NCI-H2171 (cell line): ENCODE results near the gene PRXL2A.
A peak's percentile ranks its signal among the peaks of the same experiment; 100 is the strongest.
"Not testable (repeated sequence)": the region's sequence is repeated elsewhere in the genome, so short reads cannot be mapped to it uniquely, and the experiment has no call there.

Experiments
- DNase-seq: peaks from one replicate; lab custom pipeline; 2025; lab: John Stamatoyannopoulos, UW

PRXL2A gene

GRCh38 chr10:80411267-80411668 lies 2.9 kb downstream of the PRXL2A start:
- DNase-seq: no peak

- no peak for DNase-seq
Measured at GRCh38 chr10:80411681-80412220, 3.4 kb downstream of the PRXL2A start.

GRCh38 chr10:80412486-80412885 lies 4.1 kb downstream of the PRXL2A start:
- no peak for DNase-seq

- DNase-seq: peak; percentile 31
Measured at GRCh38 chr10:80413271-80413996, 5.1 kb downstream of the PRXL2A start.

DNA sequence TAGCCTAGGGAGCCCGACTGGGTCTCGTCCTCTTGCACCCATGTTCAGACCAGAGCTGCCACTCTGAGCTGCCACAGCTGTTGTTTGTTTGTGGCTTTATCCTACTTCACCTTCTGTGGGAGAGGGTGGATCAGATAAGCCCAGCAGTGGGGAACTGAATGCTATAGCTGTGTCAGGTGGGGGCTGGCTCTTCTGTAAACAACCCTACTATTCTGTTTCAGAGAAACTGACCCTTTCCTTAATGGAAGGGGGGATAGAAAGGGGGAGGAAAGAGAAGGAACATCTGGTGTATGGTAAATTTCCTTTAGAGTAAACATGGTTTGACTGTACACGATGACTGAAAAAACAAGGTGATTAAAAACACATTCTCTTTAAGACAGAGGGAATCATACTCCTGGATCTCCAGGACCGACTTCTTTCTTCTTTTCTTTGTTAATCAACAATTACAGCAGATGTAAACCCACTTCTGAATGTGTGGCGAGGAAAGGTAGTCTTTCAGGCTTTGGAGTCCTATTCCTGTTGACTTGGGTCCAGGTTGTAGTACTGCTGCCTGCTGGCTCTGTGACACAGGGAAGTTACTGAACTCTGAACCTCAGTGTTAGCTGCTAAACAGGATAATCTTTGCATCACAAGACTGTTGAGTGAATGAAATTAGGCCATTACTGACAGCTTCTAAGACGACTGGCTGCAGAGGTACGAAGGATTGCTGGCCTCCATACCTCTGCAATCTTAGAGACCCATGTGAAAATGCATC lies 6.0 kb downstream of the PRXL2A start:
- peak; percentile 42 for DNase-seq

GRCh38 chr10:80415734-80416478 lies 7.6 kb downstream of the PRXL2A start:
- no peak for DNase-seq

GRCh38 chr10:80416479-80417098 lies 8.2 kb downstream of the PRXL2A start:
- no peak for DNase-seq

GRCh38 chr10:80417256-80417655 lies 8.9 kb downstream of the PRXL2A start:
- not testable (repeated sequence) for DNase-seq

DNA sequence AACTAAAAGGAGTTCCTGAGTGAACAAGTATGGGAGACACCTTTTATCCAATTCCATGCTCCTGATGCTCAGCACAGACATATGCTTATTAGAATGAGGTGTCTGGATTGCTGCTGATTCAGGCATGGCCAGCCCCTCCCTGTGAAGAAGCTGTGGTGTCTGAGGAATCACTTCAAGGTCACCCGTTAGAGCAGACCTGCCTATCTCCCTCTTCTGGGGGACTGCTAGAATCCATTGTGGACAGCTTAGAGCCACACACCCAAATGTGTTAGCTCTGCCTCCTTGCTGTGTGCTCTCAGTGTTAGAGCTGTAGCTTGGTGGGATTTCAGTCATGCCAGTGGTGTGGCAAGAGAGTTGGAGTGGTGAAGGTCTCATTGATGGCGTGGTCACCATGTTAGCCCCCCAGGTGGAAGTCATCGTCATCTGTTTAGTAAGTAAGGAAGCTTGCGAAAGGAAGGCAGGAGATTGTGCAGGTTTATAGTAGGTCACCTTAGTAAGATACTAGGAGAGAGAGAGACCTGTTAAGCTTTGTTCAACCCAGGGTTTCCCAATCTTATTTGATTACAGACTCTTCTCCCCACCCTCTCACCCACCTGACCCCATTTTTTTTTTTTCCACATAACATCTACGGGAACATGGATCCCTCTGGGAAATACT lies 12.8 kb downstream of the PRXL2A start:
- no peak for DNase-seq

- no peak for DNase-seq
Measured at GRCh38 chr10:80421707-80422536, 13.6 kb downstream of the PRXL2A start.

- DNase-seq: no peak
Measured at GRCh38 chr10:80425901-80426300, 17.6 kb downstream of the PRXL2A start.

DNA sequence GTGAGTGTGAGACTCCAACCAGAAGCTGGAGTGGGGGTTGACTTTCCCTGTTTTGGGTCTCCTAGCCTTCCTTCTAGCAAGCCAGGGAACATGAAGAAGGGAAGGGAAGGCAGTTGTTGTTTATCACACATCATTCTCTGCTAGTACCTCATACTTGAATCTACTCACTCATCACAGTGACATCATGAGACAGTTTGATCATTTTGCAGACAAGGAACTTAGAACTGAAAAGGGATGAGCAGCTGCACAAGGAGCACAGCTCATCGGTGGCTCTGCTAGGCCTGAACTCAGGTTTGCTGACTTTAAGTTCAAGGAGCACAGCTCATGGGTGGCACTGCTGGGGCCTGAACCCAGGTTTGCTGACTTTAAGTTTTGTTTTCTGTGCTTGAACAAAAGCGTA lies 19.2 kb downstream of the PRXL2A start:
- DNase-seq: no peak

GRCh38 chr10:80429521-80429973 lies 21.2 kb downstream of the PRXL2A start:
- no peak for DNase-seq

DNA sequence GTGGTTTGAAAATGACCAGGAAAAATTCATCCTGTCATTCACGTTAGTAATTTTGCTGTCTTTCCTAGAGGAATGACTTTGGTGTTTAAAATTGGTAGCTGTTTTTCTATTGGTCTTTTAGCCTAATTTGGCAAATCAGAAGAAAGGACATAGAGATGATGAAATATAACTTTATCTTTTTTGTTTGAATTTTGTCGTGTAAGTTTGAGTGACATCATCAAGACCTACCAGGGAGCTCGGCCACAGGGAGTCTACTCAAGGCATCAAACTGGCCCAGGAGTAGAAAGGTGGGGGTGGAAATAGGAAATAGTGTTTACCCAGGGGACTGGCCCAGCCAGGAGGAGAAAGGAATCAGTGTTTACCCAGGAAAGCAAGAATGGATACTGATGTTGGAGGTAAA lies 24.8 kb downstream of the PRXL2A start:
- DNase-seq: no peak

GRCh38 chr10:80436446-80437098 lies 28.2 kb downstream of the PRXL2A start:
- no peak for DNase-seq

DNA sequence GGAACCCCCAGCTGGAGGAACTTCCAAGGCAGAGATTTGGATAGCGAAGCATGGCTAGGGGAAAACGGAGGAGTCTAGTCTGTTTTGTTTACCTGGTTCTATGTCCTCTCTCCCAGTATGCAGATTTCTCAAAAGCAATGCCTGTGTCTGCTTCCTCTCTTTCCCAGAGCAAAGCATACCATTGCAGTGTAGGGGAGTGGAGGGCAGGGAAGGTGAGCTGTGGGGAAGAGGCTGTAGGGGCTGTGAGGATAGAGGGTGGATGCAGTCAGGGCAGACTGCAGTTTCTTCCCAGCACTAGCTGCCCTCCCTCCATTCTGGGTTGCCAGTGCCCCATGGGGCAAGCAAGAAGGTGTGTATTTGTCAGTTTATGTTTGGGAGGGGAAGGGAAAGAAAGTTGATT lies 28.9 kb downstream of the PRXL2A start:
- no peak for DNase-seq

DNA sequence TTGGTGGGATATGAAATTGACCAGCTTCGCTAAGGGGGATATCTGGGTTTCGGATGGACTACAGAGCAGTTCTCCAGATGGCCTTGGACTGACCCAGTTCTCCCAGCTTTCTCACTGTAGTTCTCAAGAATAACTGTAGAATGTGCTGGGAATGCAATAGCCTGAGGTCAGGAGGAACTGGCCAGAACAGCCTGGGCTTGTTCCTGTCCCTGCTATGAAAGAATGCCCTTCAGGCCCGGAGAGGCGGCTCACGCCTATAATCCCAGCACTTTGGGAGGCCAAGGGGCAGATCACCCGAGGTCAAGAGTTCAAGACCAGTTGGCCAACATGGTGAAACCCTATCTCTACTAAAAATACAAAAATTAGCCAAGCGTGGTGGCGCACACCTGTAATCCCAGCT lies 33.5 kb downstream of the PRXL2A start:
- DNase-seq: no peak

- no peak for DNase-seq
Measured at GRCh38 chr10:80442879-80443278, 34.5 kb downstream of the PRXL2A start.

DNA sequence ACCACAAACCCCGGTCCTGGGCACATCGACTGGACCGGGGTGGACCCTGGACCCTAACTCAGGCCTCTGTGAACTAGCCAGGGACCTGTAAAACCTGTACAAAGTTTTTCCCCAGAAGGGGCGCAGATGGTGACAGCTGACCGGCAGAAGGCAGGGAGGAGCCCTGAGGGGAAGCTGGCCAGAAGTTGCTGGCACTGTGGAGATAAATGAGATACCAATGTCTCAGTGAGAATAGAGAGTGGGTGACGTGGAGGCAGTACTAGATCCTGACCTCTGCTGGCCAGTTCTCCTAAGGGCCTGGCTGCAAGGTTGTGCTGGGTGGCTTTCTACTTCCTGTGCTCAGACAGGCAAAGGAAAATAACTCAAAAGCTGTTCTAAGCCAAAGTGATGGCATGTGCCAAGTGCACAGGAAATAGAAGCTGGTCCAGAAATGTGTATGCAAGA lies 35.2 kb downstream of the PRXL2A start:
- DNase-seq: no peak

- DNase-seq: no peak
Measured at GRCh38 chr10:80444124-80444523, 35.8 kb downstream of the PRXL2A start.
